Measurements from ENCODE around the gene SPCS2.
"Not testable (repeated sequence)": the region's sequence is repeated elsewhere in the genome, so short reads cannot be mapped to it uniquely, and the experiment has no call there.

SPCS2 gene

GRCh38 chr11:75004215-75004614 is 55.1 kb downstream of the SPCS2 start:
- DNase-seq: no peak

- DNase-seq: no peak
These were observed 62.3 kb downstream of the SPCS2 start for GRCh38 chr11:75011357-75011756.

GRCh38 chr11:75011872-75012271 is 62.8 kb downstream of the SPCS2 start:
- no peak for DNase-seq

GRCh38 chr11:75013051-75013450 is 64.0 kb downstream of the SPCS2 start:
- DNase-seq: no peak

- no peak for DNase-seq
These were observed 65.1 kb downstream of the SPCS2 start for GRCh38 chr11:75014129-75014528.

GRCh38 chr11:75019200-75019599 is 70.1 kb downstream of the SPCS2 start:
- DNase-seq: not testable (repeated sequence)

GRCh38 chr11:75020328-75020727 is 71.3 kb downstream of the SPCS2 start:
- DNase-seq: not testable (repeated sequence)

GRCh38 chr11:75022296-75022695 is 73.2 kb downstream of the SPCS2 start:
- DNase-seq: no peak

- DNase-seq: peak; percentile 78
These were observed 73.8 kb downstream of the SPCS2 start for GRCh38 chr11:75022759-75023396.

GRCh38 chr11:75023446-75024067 is 74.5 kb downstream of the SPCS2 start:
- DNase-seq: no peak

- DNase-seq: no peak
These were observed 75.0 kb downstream of the SPCS2 start for GRCh38 chr11:75024068-75024449.

GRCh38 chr11:75024764-75025211 is 75.7 kb downstream of the SPCS2 start:
- peak; percentile 51 for DNase-seq

GRCh38 chr11:75025561-75025960 is 76.5 kb downstream of the SPCS2 start:
- DNase-seq: no peak

GRCh38 chr11:75028321-75028720 is 79.3 kb downstream of the SPCS2 start:
- peak; percentile 64 for DNase-seq
